Endothelial cell of umbilical vein (primary cell): ENCODE measurements around the gene HNRNPLL. TPM values are rescaled to one million over a fixed set of nuclear protein-coding genes. Genes with fewer than 3 reads are reported as not detected.

ENCODE experiments used
- BruUV-seq: library from RNA; stranded (reverse); fragments of 400-500 nt; replicated peaks from 2 replicates; lab custom pipeline; 2021; lab: Mats Ljungman, UMichigan
- CTCF ChIA-PET: fragments of 300-600, 350-600 bp; sonication (Branson Sonifier 250); formaldehyde crosslinking; loops from one replicate; lab custom pipeline; 2021; ENCODE audit warnings: antibody characterized with exemption, inconsistent platforms; lab: Charles Lee
- POLR2A ChIA-PET: fragments of 300-600, 350-600 bp; sonication (Branson Sonifier 250); formaldehyde crosslinking; loops from one replicate; lab custom pipeline; 2021; ENCODE audit warnings: antibody characterized with exemption, inconsistent platforms; lab: Charles Lee
- DNase-seq: peaks from one replicate; pipeline ENCODE4 v3.0.0-alpha.2; 2011; ENCODE audit warnings: low read depth, low spot score
- FAIRE-seq: peaks from 2 replicates; lab custom pipeline; 2011; peaks lifted over from hg19 to GRCh38; lab: Jason Lieb, UNC
- H2AFZ ChIP-seq: 2 replicates; pipeline ENCODE4 v1.6.0; 2012; ENCODE audit warnings: low read depth, low read length, control low read depth, inconsistent platforms
- H3K27ac ChIP-seq: 2 replicates; pipeline ENCODE4 v1.5.1; 2011; ENCODE audit warnings: low read depth, mild to moderate bottlenecking, control low read depth, low read length, moderate library complexity; ENCODE audit not compliant: insufficient read depth
- H3K27me3 ChIP-seq, 2 experiments: 2 replicates each; pipeline versions ENCODE4 v1.6.0 to v1.6.1; 2011; ENCODE audit warnings: low read length in 2 of 2, mixed read lengths in 1 of 2; ENCODE audit not compliant: control insufficient read depth in 2 of 2, insufficient read depth in 2 of 2
- H3K36me3 ChIP-seq, 2 experiments: 2 replicates in 1 of 2; 3 replicates in 1 of 2; pipeline ENCODE4 v1.5.1; 2011; ENCODE audit warnings: low read length in 2 of 2, mild to moderate bottlenecking in 1 of 2, moderate library complexity in 1 of 2; ENCODE audit not compliant: control insufficient read depth in 2 of 2, insufficient read depth in 2 of 2; ENCODE audit errors: extremely low read depth in 1 of 2
- H3K4me1 ChIP-seq: 3 replicates; pipeline ENCODE4 v1.5.1; 2011; ENCODE audit warnings: mild to moderate bottlenecking, low read length; ENCODE audit not compliant: control insufficient read depth, insufficient read depth; ENCODE audit errors: extremely low read depth
- H3K4me2 ChIP-seq: 2 replicates; pipeline ENCODE4 v1.6.1; 2011; ENCODE audit warnings: low read length, control low read depth, mixed read lengths; ENCODE audit not compliant: insufficient read depth
- H3K4me3 ChIP-seq, 3 experiments: fragments of 200-600 bp in 1 of 3; sonication (generic), shearing (Covaris generic) in 1 of 3; replicated peaks in 1 of 3; 2 replicates each; pipeline ENCODE4 v1.5.1; 2011 to 2016; ENCODE audit warnings: control low read depth in 3 of 3, low read length in 3 of 3, mild to moderate bottlenecking in 2 of 3, inconsistent platforms in 1 of 3, low read depth in 1 of 3, moderate library complexity in 1 of 3; ENCODE audit not compliant: insufficient read depth in 1 of 3
- H3K79me2 ChIP-seq: 2 replicates; pipeline ENCODE4 v1.6.0; 2012; ENCODE audit warnings: low read length, inconsistent platforms; ENCODE audit not compliant: control insufficient read depth, insufficient read depth
- H3K9ac ChIP-seq: replicated peaks from 2 replicates; pipeline ENCODE3; 2011; ENCODE audit warnings: low read length, control low read depth; ENCODE audit not compliant: insufficient read depth; ENCODE audit errors: extremely low read depth
- H3K9me1 ChIP-seq: replicated peaks from 3 replicates; pipeline ENCODE4 v1.6.0; 2011; ENCODE audit warnings: mild to moderate bottlenecking, low read length; ENCODE audit not compliant: control insufficient read depth, insufficient read depth; ENCODE audit errors: extremely low read depth
- H3K9me3 ChIP-seq: replicated peaks from 2 replicates; pipeline ENCODE4 v1.5.1; 2012; ENCODE audit warnings: low read length, inconsistent platforms; ENCODE audit not compliant: control insufficient read depth, insufficient read depth
- H4K20me1 ChIP-seq: replicated peaks from 2 replicates; pipeline ENCODE3; 2011; ENCODE audit warnings: mild to moderate bottlenecking, low read length; ENCODE audit not compliant: control insufficient read depth, insufficient read depth; ENCODE audit errors: extremely low read depth
- POLR2A ChIP-seq: IDR thresholded peaks from 2 replicates; pipeline ENCODE4 v1.6.1; 2012; ENCODE audit warnings: low read depth, mild to moderate bottlenecking, control low read depth, low read length
- dilution Hi-C: fragments of 300-500 bp; cut with MboI; formaldehyde crosslinking; loops from one replicate; pipeline ENCODE4 v1.15.0; 2019; ENCODE audit warnings: low sequenced_read_pairs; ENCODE audit not compliant: extremely low pct_ligation_motif_present
- intact Hi-C: fragments of 100-400 bp; cut with micrococcal nuclease; formaldehyde crosslinking; loops from one replicate; pipeline ENCODE4 v1.10.0; 2022
- polyA plus RNA-seq, 4 experiments: library from polyadenylated mRNA; depleted of rRNA in 3 of 4; stranded (reverse) in 3 of 4; unstranded in 1 of 4; fragments of >200 nt; gene quantifications; 2 replicates each; pipeline versions ENCODE4 v1.2.1 to v1.2.3, GENCODE V29; 2011 to 2012; ENCODE audit warnings: missing spikeins in 1 of 4
- total RNA-seq: library from RNA; stranded (reverse); gene quantifications from 2 replicates; pipeline ENCODE4 v1.2.3, GENCODE V29; 2021
- TF ChIP-seq, protein P1 (sequence below), 2 donors: IDR thresholded peaks; 1 replicate in 1 of 2; 2 replicates in 1 of 2; pipeline ENCODE4 v1.5.1; 2011; ENCODE audit warnings: low read length in 2 of 2, mild to moderate bottlenecking in 2 of 2, moderate library complexity in 2 of 2, control low read depth in 1 of 2, inconsistent platforms in 1 of 2, low read depth in 1 of 2; ENCODE audit not compliant: insufficient read depth in 1 of 2; ENCODE audit errors: extremely low read depth in 1 of 2

HNRNPLL gene
- total and polyA plus RNA-seq, 2 donors (not counting 3 experiments of a cell fraction or from before 2014, with no cell fraction given), result 19.8 to 56.2 TPM

DNA sequence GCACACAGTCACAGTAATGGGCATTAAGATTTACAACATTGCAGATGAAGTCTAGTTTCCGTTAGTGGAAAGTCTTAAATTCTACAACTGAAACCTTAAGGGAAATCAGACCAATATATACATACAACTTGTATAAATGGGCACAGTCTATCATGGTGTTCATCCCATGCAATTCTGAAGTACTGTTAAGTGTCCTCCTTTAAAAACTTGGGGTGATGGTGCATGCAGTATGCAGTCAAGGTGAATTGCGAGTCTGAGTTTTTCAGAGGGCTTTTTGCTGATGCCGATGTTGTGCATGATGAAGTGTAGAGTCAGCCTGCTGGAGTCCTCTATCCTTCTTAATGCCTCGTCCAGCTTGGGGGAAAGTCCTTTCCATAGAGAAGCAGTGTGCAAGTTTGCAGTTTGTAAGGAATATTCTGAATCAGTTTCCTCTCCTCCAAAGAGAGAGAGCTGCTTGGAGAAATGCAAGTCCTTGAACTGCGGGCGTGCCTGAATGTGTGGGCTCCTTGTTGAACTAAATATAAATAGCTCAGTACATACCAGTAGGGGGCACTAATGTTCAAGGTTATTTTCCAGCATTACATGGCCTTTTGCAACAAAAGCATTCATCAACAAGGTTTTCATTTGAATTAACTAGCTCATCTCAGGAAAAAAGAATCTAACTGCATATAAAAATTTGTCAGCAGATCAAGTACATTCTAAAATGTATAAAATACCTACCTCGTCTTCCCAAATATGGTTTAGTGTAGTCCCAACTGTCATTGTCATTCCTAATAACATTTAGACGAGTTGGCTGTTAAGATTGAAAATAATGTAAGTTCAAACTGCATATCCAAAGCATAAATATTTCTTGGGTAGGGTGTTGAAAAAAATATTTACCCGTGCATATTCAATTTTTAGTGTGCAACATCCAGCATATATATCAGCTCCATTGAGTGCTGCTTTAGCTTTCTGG, 21.3 kb downstream of the HNRNPLL start:
- Histone ChIP-seq H3K9ac (no peak overlapping the region), H3K36me3 (peaks cover 2 to 16% of the 10 kb centered on the region in 2 experiments), H3K27me3 (no peaks in the 10 kb centered on the region), H3K79me2 (peaks cover 18% of the 10 kb centered on the region), H3K27ac (no peak overlapping the region), H3K4me3 (no peak overlapping the region), H2AFZ (no peak overlapping the region), H3K9me1 (no peaks in the 10 kb centered on the region), H3K4me2 (no peak overlapping the region), H3K9me3 (no peaks in the 10 kb centered on the region), H4K20me1 (no peaks in the 10 kb centered on the region), H3K4me1 (no peaks in the 10 kb centered on the region)
- CTCF ChIA-PET, result interaction anchor here (0.7 to 3.9 kb wide), 58 partner anchors 9 to 647 kb away, joined by 3 to 69 read pairs (median 5); partner anchors contain the start of genes GALM and HNRNPLL
- POLR2A ChIA-PET, result interaction anchor here (0.5 to 1.5 kb wide), 4 partner anchors 16 to 170 kb away, joined by 3 to 11 read pairs (median 4); partner anchors contain the start of gene SRSF7
- intact Hi-C loops, result loop anchor here (1.0 to 5.0 kb wide), 5 partner anchors 21 to 264 kb away; partner anchors contain the start of gene HNRNPLL
- peak; percentile 64 for FAIRE-seq
- no TSS peak for BruUV-seq
- DNase-seq, result peak; percentile 74
- TF ChIP-seq, protein P1, sequence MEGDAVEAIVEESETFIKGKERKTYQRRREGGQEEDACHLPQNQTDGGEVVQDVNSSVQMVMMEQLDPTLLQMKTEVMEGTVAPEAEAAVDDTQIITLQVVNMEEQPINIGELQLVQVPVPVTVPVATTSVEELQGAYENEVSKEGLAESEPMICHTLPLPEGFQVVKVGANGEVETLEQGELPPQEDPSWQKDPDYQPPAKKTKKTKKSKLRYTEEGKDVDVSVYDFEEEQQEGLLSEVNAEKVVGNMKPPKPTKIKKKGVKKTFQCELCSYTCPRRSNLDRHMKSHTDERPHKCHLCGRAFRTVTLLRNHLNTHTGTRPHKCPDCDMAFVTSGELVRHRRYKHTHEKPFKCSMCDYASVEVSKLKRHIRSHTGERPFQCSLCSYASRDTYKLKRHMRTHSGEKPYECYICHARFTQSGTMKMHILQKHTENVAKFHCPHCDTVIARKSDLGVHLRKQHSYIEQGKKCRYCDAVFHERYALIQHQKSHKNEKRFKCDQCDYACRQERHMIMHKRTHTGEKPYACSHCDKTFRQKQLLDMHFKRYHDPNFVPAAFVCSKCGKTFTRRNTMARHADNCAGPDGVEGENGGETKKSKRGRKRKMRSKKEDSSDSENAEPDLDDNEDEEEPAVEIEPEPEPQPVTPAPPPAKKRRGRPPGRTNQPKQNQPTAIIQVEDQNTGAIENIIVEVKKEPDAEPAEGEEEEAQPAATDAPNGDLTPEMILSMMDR (IDR thresholded peaks at IDR 0.05; ENCODE audit: extremely low read depth in 1 of 2, insufficient read depth in 1 of 2, low read depth in 1 of 2, low read length in 2 of 2), result peak; percentile 49 to 53
- no peak for TF ChIP-seq POLR2A
- dilution Hi-C loops, result no loop called here
